HG03565 (cell line): Measurements from ENCODE around the gene SMCP.

Experiments used
- ATAC-seq: cut with Tn5 transposase; IDR thresholded peaks from one replicate; pipeline ENCODE4 v1.9.1; 2021; ENCODE audit warnings: mild to moderate bottlenecking, moderate library complexity; ENCODE audit not compliant: unreplicated experiment

The SMCP gene, protein sequence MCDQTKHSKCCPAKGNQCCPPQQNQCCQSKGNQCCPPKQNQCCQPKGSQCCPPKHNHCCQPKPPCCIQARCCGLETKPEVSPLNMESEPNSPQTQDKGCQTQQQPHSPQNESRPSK

GRCh38 chr1:152878042-152878441 is at the start of gene SMCP:
Gene SMCP, plus strand, starts transcription at chr1:152878322. Its CDS starts 6,101 bp downstream, at chr1:152884423.
- ATAC-seq = no peak

DNA sequence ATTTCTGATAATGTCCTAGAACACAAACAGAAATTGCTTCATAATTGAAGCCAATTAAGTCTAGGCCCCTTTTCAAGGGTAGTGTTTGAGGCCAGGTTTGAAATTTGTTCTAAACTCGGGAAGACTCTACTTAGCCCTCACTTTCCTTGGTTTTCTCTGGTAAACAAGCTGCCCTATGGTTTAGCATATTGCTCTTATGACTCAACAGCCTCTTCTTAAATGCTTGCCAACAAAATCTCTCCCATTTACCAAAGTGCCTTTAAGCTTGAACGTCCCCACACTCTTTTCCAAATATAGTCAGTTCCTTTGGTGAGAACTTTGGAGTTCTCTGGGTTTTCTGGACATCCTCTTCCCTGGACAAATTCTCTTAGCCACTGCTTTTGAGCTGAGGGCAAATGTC is 41.3 kb upstream of the SMCP start:
- ATAC-seq = no peak

DNA sequence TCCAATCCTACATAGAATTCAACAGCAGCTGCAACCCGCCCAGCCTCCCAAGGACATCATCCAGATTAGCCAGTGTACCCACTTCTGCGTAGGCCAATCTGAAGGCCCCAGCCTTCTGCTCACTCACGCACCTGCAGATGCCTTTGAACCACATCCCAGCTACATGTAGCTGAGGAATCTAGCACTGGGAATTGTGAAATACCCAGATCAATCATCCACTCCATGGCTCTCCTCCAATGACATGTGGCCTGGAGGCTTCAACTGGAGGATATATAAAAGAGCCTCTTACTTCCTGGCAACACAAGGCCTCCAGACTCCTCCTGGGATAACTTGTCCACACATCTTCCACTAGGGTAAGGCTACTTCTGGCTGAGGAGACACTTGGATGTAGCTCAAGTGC is 35.6 kb upstream of the SMCP start, which contains the start of gene LCE6A:
TSS of gene LCE6A (plus strand) at position 301 of the 400 bp plus-strand sequence. CDS start 665 bp downstream, outside the sequence.
- ATAC-seq = no peak

GRCh38 chr1:152855661-152856060 is 22.5 kb upstream of the SMCP start:
- no peak for ATAC-seq

DNA sequence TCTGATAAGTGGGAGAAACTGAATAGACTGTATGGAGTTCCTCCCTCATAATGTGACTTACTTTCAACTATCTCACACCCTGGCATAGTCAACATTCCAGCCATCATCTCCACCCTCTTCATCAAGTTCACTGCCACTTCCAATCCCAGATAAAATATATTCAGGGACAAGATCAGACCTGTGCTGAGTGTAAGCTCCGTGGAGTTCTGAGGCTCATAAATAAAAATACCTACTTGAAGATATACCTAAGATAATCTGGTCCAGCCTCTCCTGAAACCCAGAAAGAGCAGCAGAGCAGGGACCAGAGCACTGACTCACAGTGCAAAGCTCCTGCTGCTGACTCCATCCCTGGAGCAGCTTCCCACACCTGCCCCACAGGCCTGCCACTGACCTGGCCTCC is 20.1 kb upstream of the SMCP start:
- no peak for ATAC-seq

DNA sequence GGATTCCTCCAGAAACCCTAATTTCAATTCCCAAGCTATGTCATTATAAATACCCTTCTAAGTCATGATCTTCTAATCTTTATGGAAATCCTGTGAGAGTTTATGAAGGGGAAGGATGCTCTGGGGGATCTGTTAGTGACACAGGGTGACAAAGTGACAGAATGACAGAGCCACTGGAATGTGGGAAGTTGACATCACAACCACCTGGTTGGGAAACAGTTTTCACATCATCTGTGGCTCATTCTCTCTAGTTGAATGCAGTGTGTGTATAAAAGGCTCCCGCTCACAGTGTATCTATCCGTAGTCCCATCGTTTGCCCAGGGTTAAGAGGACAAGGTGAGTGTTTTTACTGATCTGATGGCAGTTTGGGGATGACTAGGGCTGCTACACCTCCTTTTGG is 18.4 kb upstream of the SMCP start, which contains the start of gene LCE7A:
TSS of gene LCE7A (plus strand) at position 301 of the 400 bp plus-strand sequence. CDS start 702 bp downstream, outside the sequence.
- ATAC-seq = no peak

DNA sequence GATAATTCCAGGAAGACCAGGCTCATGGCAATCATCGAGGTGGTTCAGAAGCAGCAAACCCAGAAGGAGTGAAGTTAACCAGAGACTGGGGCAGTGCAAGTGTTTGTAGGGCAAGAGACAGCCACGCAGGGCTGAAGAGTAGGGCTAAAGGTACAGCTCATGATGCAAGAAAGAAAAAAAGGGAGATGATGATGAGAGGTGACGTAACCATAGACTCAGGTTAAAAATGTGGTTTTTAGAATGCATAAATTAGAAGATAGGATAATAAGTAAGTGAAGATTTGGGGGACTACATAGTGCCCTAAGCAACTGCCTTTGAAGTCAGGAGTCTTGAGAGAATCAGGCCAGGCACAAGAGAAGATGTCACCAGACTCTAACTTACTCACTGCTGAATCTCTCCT is 18.0 kb upstream of the SMCP start:
- no peak for ATAC-seq

- ATAC-seq = no peak
Observed at GRCh38 chr1:152861374-152861773, 16.7 kb upstream of the SMCP start.

DNA sequence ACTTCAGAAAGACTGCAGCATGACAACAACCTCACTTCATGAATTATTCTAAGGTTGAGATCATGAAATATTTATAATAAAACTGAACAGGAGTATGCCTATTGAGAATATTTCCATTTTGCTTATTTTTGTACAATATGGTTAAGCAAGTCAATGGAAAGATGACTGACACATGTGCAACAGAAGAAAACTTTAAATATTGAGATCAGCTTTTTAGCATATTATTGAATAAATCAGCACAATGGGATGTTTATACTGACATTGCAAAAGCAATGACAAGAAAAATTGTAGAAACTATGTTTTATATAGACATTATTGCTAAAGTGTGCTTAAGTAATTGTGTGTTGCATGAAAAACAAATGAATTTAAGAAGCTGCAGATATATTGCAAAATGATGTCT is 13.7 kb upstream of the SMCP start:
- no peak for ATAC-seq

- no peak for ATAC-seq
Observed at GRCh38 chr1:152866321-152866720, 11.8 kb upstream of the SMCP start.

DNA sequence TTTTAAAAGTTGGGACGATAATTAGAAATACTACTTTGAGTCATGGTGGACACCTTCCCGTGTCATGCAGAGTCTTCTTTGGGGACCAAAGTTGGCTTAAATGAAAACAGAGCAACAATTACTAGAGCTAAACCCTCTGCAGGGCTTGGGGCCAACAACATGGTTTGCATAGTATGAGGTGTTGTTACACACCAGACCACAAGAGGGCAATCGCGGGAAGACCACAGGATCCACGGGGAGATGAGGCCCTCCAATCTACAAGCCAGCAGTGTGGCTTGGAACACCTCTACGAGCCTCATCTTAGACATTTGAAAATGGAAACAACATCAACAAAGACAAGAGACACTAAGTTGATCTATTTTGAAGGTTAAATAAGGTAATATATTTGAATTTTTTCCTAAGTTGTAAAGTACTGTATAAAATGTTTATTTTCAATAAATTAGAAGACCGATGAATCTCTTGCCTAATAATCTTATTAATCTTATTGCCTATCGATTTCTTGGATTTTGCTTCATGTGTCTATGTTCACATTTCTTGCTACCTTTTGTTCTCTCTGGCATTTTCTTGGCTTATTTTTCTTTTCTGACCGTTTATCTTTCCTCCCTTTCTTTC is 8.2 kb upstream of the SMCP start:
- ATAC-seq = peak; percentile 51

GRCh38 chr1:152870831-152871730 is 7.0 kb upstream of the SMCP start:
- no peak for ATAC-seq

DNA sequence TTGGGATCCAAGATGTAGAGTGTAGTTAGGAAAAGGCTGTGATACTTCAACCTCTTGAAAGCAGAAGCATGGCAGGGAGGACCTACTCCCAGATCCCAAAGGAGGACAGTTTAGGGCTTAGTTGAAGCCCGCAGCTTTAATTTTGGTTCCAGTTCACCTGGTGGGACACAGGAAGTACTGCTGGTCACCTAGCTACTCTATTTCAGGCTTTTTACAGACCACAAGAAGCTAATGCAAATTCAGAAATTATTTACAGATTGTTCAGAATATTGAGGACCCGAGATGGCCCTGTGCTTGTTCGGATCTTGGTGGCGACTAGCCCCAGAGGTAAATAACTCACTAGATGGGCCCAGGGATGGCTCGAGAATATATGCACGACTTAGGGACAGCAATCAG is 6.4 kb upstream of the SMCP start:
- no peak for ATAC-seq

DNA sequence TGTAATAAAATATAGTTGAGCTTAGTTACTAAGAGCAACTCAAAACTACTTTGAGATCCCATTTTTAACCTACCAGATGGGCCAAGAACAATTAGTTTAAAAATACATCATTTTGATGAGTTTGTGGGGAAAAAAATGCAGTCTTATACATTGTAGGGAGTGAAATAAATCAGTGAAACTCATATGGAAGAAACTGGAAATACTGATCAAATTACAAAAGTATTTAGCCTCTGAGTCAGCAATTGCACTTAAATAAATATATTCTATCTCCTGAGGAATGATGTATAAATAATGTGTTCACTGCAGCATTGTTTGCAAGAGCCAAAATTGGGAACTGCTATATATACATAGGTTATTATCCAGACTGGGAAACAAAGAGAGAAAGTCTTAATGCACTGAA is 4.6 kb upstream of the SMCP start:
- no peak for ATAC-seq

DNA sequence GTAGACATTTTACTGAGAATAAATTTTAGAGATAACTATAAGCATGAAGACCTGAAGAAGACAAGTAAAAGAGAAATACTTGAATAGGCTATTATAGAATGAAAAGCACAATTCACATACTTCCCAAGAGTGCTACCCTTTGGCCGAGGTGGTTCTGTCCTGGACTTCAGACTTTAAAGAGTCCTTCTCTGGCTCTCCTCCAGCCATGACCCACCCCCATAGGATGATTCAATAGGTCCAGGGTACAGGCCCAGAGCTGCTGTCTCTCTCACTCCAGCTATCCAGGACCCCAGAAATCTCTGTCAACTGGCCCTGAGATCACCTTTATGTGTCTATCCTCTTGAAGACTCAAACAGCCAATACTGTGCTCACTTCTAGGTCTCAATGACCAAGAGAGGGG is 1.3 kb upstream of the SMCP start:
- no peak for ATAC-seq

- no peak for ATAC-seq
Observed at GRCh38 chr1:152879559-152880198, 1.6 kb downstream of the SMCP start.

- ATAC-seq = no peak
Observed at GRCh38 chr1:152880316-152880715, 2.2 kb downstream of the SMCP start.

DNA sequence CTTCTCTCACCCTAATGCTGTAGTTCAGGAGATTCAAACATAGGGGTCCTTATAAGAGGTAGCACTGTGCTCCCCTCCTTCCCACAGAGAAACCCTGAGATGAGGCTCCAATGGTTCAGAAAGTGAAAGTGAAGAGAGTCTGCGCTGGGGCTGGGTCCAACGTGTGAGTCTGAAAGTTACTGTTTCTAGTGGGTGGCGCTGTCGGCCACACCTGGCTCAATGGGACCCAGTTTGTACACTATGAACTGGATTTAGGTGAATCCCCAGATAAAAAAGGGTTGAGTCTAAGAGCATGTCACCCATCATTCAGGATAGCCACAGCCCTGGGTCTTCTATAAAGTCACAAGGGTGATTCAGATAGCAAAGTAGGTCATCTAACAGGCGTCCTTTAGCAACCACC is 2.8 kb downstream of the SMCP start:
- ATAC-seq = peak; percentile 75

DNA sequence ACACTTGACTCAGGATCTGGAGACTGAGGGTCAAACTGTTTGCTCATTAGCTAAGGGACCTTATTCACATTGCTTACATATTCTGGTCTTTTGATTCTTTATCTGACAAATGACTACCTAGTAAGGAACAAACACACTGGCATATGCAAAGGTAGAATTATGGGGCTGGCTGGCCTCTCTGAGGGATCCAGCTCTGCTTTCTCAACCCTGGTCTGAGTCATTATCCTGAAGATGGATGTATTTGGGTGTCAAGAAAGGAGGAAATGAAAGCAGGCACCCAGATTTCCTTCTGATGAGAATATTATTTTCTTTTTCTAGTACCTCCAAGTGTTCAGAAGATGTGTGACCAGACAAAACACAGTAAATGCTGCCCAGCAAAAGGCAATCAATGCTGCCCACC is 6.0 kb downstream of the SMCP start:
- ATAC-seq = no peak

DNA sequence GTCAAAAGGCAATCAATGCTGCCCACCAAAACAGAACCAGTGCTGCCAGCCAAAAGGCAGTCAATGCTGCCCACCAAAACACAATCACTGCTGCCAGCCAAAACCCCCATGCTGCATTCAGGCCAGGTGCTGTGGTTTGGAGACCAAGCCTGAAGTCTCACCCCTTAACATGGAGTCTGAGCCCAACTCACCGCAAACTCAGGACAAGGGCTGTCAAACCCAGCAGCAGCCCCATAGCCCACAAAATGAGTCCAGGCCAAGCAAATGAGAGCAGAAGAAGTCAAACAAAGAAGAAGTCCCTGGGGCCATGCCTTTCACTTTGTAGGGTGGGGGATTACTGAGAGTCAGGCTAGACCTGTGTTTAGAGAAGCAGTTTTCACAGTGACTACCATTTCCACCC is 6.4 kb downstream of the SMCP start:
- ATAC-seq = no peak

- ATAC-seq = no peak
Observed at GRCh38 chr1:152884966-152885624, 7.0 kb downstream of the SMCP start.
